ENCODE results near the gene CIDEB.

CIDEB gene

DNA sequence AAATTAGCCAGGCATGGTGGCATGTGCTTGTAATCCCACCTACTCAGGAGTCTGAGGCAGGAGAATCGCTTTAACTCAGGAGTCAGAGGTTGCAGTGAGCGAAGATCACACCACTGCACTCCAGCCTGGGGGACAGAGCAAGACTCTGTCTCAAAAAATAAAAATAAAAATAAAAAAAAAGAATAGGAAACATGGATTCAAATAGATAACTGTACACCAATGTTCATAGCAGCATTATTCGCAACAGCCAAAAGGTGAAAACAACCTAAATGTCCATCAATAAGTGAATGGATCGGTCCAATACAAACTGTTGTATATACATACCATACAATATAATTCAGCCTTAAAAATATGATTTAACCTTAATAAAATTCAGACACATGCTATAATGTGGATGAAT lies 35.1 kb upstream of the CIDEB start:
- Histone ChIP-seq H3K27ac (replicated peaks) (no peak overlapping the region), H3K4me3 (replicated peaks; ENCODE audit: insufficient read depth, low read length) (no peak overlapping the region), H3K27me3 (ENCODE audit: insufficient read depth, poor library complexity, severe bottlenecking) (no peaks in the 10 kb centered on the region)
- TF ChIP-seq CTCF (IDR thresholded peaks at IDR 0.05; ENCODE audit: insufficient read depth, low read length) (no peak), REST (IDR thresholded peaks at IDR 0.05; ENCODE audit: insufficient replicate concordance, low read depth) (no peak), SPI1 (IDR thresholded peaks at IDR 0.05; ENCODE audit: borderline replicate concordance, low read depth) (no peak), GABPA (IDR thresholded peaks at IDR 0.05; ENCODE audit: low read depth) (no peak), POLR2AphosphoS5 (IDR thresholded peaks at IDR 0.05; ENCODE audit: low read depth) (no peak)
- DNase-seq (ENCODE audit: low read depth in 1 of 2, low spot score in 1 of 2), result no peak

- TF ChIP-seq REST (IDR thresholded peaks at IDR 0.05; ENCODE audit: insufficient replicate concordance, low read depth) (no peak), SPI1 (IDR thresholded peaks at IDR 0.05; ENCODE audit: borderline replicate concordance, low read depth) (no peak), POLR2AphosphoS5 (IDR thresholded peaks at IDR 0.05; ENCODE audit: low read depth) (no peak), GABPA (IDR thresholded peaks at IDR 0.05; ENCODE audit: low read depth) (no peak)
- Histone ChIP-seq H3K27me3 (ENCODE audit: insufficient read depth, poor library complexity, severe bottlenecking) (no peaks in the 10 kb centered on the region), H3K27ac (replicated peaks) (no peak overlapping the region), H3K4me3 (replicated peaks; ENCODE audit: insufficient read depth, low read length) (no peak overlapping the region)
- no peak for DNase-seq (ENCODE audit: low read depth in 1 of 2, low spot score in 1 of 2)
These were observed 32.8 kb upstream of the CIDEB start for GRCh38 chr14:24340606-24341005.

GRCh38 chr14:24339284-24340151 lies 31.7 kb upstream of the CIDEB start, which contains the start of gene RIPK3:
Gene RIPK3, minus strand, starts transcription at chr14:24339991. Its CDS starts 165 bp downstream, at chr14:24339826.
- peak in 1 of 2 experiments; percentile 70 for DNase-seq (ENCODE audit: low read depth in 1 of 2, low spot score in 1 of 2)
- H3K4me3 ChIP-seq (replicated peaks; ENCODE audit: insufficient read depth, low read length), result peak within 1 kb of the TSS; percentile 46
- TF ChIP-seq GABPA (IDR thresholded peaks at IDR 0.05; ENCODE audit: low read depth), result no peak
- no peak for TF ChIP-seq CTCF (IDR thresholded peaks at IDR 0.05; ENCODE audit: insufficient read depth, low read length)
- TF ChIP-seq REST (IDR thresholded peaks at IDR 0.05; ENCODE audit: insufficient replicate concordance, low read depth), result no peak
- TF ChIP-seq SPI1 (IDR thresholded peaks at IDR 0.05; ENCODE audit: borderline replicate concordance, low read depth), result no peak
- TF ChIP-seq POLR2AphosphoS5 (IDR thresholded peaks at IDR 0.05; ENCODE audit: low read depth), result no peak
- H3K27me3 ChIP-seq (ENCODE audit: insufficient read depth, poor library complexity, severe bottlenecking), result peaks cover 6% of the 10 kb centered on the region
- peak within 1 kb of the TSS; percentile 36 for H3K27ac ChIP-seq (replicated peaks)
